Measurements from ENCODE around the gene CFAP119.

The CFAP119 gene

DNA sequence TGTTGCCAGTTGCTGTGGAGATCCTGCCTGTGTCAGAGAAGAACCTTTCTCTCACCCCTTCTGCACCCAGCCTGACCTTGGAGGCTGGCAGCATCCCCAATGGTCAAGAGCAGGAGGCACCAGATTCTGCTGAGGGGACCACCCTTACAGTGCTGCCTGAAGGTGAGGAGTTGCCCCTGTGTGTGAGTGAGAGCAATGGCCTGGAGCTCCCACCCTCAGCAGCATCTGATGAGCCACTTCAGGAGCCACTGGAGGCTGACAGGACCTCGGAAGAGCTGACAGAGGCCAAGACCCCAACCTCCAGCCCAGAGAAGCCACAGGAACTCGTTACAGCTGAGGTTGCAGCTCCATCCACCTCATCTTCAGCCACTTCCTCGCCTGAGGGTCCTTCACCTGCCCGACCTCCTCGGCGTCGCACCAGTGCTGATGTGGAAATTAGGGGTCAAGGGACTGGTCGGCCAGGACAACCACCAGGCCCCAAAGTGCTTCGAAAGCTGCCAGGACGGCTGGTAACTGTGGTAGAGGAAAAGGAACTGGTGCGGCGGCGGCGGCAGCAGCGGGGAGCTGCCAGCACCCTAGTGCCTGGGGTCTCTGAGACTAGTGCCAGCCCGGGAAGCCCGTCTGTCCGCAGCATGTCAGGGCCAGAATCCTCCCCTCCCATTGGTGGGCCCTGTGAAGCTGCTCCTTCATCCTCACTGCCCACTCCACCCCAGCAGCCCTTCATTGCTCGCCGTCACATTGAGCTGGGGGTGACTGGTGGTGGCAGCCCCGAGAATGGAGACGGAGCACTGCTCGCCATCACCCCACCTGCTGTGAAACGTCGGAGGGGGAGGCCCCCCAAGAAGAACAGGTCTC, 23.8 kb downstream of the CFAP119 start:
- Histone ChIP-seq H3K4me3 (ENCODE audit: insufficient read depth, low read length, poor library complexity, severe bottlenecking) (no peak overlapping the region), H3K79me2 (ENCODE audit: insufficient read depth, low read length) (no peaks in the 10 kb centered on the region), H3K9me2 (replicated peaks; ENCODE audit: insufficient read depth, low read length) (no peaks in the 10 kb centered on the region), H3K36me3 (ENCODE audit: low read length) (peaks cover 11% of the 10 kb centered on the region; the same call in 1 of the 2 replicates), H3K9me3 (ENCODE audit: insufficient read depth, low read length) (no peaks in the 10 kb centered on the region), H4K20me1 (ENCODE audit: low read depth, low read length) (no peaks in the 10 kb centered on the region), H3K4me2 (ENCODE audit: low read depth, low read length, poor library complexity, severe bottlenecking) (no peak overlapping the region), H3K27ac (ENCODE audit: low read depth, low read length) (no peak overlapping the region), H2AFZ (ENCODE audit: low read depth, low read length, severe bottlenecking) (no peak overlapping the region), H3F3A (ENCODE audit: insufficient read depth) (no peaks in the 10 kb centered on the region), H3K9ac (ENCODE audit: low read length) (no peak overlapping the region), H3K27me3 (ENCODE audit: low read length) (no peaks in the 10 kb centered on the region)
- no peak for TF ChIP-seq CTCF (IDR thresholded peaks at IDR 0.05; ENCODE audit: insufficient read depth, low read length, poor library complexity, severe bottlenecking)

GRCh38 chr16:30736995-30737793, 24.7 kb downstream of the CFAP119 start:
- Histone ChIP-seq H3K9ac (ENCODE audit: low read length) (no peak overlapping the region), H3K79me2 (ENCODE audit: insufficient read depth, low read length) (no peaks in the 10 kb centered on the region), H3K27me3 (ENCODE audit: low read length) (no peaks in the 10 kb centered on the region), H4K20me1 (ENCODE audit: low read depth, low read length) (no peaks in the 10 kb centered on the region), H3K9me2 (replicated peaks; ENCODE audit: insufficient read depth, low read length) (no peaks in the 10 kb centered on the region), H3K4me3 (ENCODE audit: insufficient read depth, low read length, poor library complexity, severe bottlenecking) (no peak overlapping the region), H3K36me3 (ENCODE audit: low read length) (peaks cover 13% of the 10 kb centered on the region; the same call in 1 of the 2 replicates), H3K9me3 (ENCODE audit: insufficient read depth, low read length) (no peaks in the 10 kb centered on the region), H3F3A (ENCODE audit: insufficient read depth) (no peaks in the 10 kb centered on the region), H3K4me2 (ENCODE audit: low read depth, low read length, poor library complexity, severe bottlenecking) (no peak overlapping the region), H2AFZ (ENCODE audit: low read depth, low read length, severe bottlenecking) (no peak overlapping the region), H3K27ac (ENCODE audit: low read depth, low read length) (no peak overlapping the region)
- TF ChIP-seq EZH2phosphoT487 (conservative IDR thresholded peaks at IDR 0.05; ENCODE audit: low read length) (no peak), CTCF (IDR thresholded peaks at IDR 0.05; ENCODE audit: insufficient read depth, low read length, poor library complexity, severe bottlenecking) (no peak)

DNA sequence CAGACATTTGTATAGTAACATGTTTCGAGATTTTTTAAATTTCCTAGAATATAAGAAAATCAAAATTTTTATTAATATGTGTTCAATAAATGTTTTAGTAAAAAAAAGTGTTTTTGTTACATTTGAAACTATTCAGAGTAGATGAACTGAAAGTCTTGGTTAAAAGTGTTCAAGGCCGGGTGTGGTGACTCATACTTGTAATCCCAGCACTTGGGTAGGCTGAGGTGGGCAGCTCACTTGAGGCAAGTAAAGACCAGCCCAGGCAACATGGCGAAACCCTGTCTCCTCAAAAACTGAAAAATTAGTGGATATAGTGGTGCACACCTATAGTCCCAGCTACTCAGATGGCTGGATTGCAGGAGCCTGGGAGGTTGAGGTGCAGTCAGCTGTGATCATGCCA, 30.5 kb downstream of the CFAP119 start:
- H3K4me3 ChIP-seq (ENCODE audit: insufficient read depth, low read length, poor library complexity, severe bottlenecking): no peak overlapping the region
- no peak overlapping the region for H3K9ac ChIP-seq (ENCODE audit: low read length)
- no peak overlapping the region for H2AFZ ChIP-seq (ENCODE audit: low read depth, low read length, severe bottlenecking)
- peaks cover 18% of the 10 kb centered on the region; the same call in 1 of the 2 replicates for H3K36me3 ChIP-seq (ENCODE audit: low read length)
- H3K9me2 ChIP-seq (replicated peaks; ENCODE audit: insufficient read depth, low read length): no peaks in the 10 kb centered on the region
- TF ChIP-seq EZH2phosphoT487 (conservative IDR thresholded peaks at IDR 0.05; ENCODE audit: low read length): no peak
- TF ChIP-seq CTCF (IDR thresholded peaks at IDR 0.05; ENCODE audit: insufficient read depth, low read length, poor library complexity, severe bottlenecking): no peak
- H3K9me3 ChIP-seq (ENCODE audit: insufficient read depth, low read length): no peaks in the 10 kb centered on the region
- no peak overlapping the region for H3K4me2 ChIP-seq (ENCODE audit: low read depth, low read length, poor library complexity, severe bottlenecking)
- peaks cover 5% of the 10 kb centered on the region; the same call in 1 of the 2 replicates for H3K79me2 ChIP-seq (ENCODE audit: insufficient read depth, low read length)
- H3K27me3 ChIP-seq (ENCODE audit: low read length): no peaks in the 10 kb centered on the region
- H3K27ac ChIP-seq (ENCODE audit: low read depth, low read length): no peak overlapping the region
- no peaks in the 10 kb centered on the region for H3F3A ChIP-seq (ENCODE audit: insufficient read depth)
- no peaks in the 10 kb centered on the region for H4K20me1 ChIP-seq (ENCODE audit: low read depth, low read length)

Data from SU-DHL-6 (cell line).